Stimulated activated CD8-positive, alpha-beta memory T cell treated with anti-CD3 and anti-CD28 coated beads, Interleukin-15, amount 100 ng/mL, for 4 hours (primary cell): ENCODE measurements around the gene TBC1D32.
"Not testable (repeated sequence)": the region's sequence is repeated elsewhere in the genome, so short reads cannot be mapped to it uniquely, and the experiment has no call there.

Experiments
- DNase-seq, 2 donors: peaks; one replicate each; pipeline ENCODE4 v3.0.0-alpha.2; 2020; ENCODE audit warnings: low read depth in 2 of 2

The TBC1D32 gene

DNA sequence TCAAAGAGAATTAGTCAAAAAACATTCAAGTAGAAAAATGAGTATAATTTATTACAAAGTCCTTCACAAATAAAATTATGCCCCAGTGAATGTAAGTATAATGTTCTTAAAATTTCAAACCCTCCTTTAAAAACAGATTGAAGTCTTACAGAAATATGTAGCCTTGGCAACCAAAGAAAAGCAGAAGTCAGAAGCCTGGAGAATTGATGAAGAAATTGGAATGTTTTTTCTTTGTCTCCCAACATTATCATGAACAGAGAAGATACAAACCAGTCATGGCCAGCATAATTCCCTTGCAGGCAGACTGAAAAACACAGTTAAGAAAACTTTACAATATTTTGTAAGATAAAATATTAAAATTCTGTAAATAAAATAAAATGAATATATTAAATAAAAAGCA lies 221.9 kb downstream of the TBC1D32 start:
- no peak for DNase-seq

DNA sequence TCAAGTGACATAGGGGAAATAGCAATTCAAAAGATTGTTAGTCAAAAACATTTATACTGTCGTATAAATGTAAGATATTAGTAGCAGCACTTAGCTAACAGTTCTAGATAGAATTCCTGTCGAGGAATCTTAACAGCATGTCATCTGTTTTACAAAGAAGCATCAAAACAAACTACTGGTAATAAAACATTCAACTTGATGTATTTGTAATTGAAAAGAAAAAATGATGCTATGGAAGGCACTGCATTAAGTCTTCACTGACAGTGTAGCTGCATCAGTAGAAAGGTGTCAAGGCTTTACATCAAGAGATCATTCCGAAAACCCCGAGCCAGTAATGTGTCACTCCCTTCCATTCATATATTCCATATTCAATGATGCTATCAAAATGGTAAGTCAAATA lies 223.5 kb downstream of the TBC1D32 start:
- no peak for DNase-seq

- DNase-seq = no peak
Observed at GRCh38 chr6:121106962-121107361, 227.3 kb downstream of the TBC1D32 start.

DNA sequence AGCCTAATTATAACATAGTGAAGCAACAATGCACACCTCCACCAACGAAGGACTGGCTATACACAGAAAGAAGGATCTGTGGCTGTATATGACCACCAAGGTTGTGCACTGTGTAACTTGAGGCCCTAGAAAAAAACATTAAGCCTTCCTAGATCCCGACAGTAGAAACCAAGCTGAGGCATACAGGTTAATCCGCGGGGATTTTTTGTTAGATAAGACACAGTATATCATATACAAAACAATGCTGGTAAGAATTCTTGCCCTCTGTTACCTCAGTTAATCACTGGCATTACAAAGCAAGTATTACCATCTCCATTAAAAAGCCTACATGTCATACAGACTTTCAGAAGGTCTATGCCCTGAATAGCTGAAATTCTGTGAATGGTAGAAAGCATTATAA lies 228.8 kb downstream of the TBC1D32 start:
- DNase-seq = no peak

GRCh38 chr6:121093928-121094327 lies 240.4 kb downstream of the TBC1D32 start:
- DNase-seq = no peak

- no peak for DNase-seq
Observed at GRCh38 chr6:121090492-121090891, 243.8 kb downstream of the TBC1D32 start.

GRCh38 chr6:121086876-121087275 lies 247.4 kb downstream of the TBC1D32 start:
- no peak for DNase-seq

GRCh38 chr6:121076119-121076518 lies 258.2 kb downstream of the TBC1D32 start:
- DNase-seq = no peak

GRCh38 chr6:121068749-121069148 lies 265.5 kb downstream of the TBC1D32 start:
- DNase-seq = not testable (repeated sequence)

DNA sequence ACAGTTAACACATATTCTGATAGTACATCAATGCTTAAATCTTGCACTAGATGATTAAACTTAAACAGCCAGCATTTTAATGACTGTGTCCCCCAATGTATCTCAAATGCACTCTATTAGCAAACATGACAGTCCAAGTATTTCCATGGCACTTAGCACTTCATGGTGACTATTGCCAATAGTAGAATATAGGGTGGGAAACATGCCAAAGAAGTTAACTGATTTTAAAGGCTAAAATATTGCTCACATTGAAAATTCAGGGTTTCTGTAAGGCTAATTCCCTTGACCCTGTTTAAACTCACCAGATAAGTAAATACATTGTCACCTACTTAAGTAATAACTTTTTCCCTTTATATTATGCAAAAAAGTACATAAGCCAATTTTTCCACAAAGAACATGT lies 266.9 kb downstream of the TBC1D32 start:
- no peak for DNase-seq

GRCh38 chr6:121064345-121064744 lies 269.9 kb downstream of the TBC1D32 start:
- no peak for DNase-seq

- no peak for DNase-seq
Observed at GRCh38 chr6:121055572-121056163, 278.6 kb downstream of the TBC1D32 start.

DNA sequence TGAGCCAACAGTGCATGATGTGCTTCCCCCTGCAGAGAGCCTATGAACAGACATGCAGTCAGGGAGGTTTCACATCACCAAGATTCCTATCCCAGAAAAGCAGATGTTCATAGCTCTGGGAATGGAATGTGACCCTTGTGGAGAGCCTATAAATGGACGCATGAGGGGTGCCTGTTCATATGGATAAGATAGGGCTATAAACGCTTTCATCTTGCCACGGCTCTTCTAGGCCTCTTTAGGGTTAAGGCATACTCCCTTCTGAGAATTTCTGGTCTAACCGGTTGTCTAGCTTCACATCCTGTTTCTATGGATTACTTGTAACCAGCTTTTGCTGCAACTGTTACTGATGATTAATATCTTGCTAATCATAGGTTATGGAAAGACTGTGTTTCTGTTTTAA lies 285.7 kb downstream of the TBC1D32 start:
- not testable (repeated sequence) for DNase-seq

DNA sequence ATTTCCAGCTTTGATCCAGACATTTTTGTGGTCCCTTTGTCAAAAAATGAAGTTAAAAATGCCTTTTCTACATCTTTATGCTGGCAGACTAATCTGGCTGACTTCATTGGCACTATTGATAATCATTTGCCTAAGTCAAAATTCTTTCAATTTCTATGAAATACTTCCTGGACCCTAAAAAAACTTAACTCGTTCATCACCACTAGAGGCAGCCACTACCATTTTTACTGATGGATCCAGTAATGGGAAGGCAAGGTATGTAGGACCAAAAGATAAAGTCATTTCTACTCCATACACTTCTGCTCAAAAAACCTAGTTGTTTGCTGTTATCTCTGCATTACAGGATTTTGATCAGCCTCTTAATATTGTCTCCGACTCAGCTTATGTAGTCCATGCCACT lies 289.4 kb downstream of the TBC1D32 start:
- DNase-seq = not testable (repeated sequence)

GRCh38 chr6:121043706-121044105 lies 290.6 kb downstream of the TBC1D32 start:
- DNase-seq = not testable (repeated sequence)

GRCh38 chr6:121043211-121043610 lies 291.1 kb downstream of the TBC1D32 start:
- not testable (repeated sequence) for DNase-seq

- DNase-seq = no peak
Observed at GRCh38 chr6:121042766-121043165, 291.5 kb downstream of the TBC1D32 start.

DNA sequence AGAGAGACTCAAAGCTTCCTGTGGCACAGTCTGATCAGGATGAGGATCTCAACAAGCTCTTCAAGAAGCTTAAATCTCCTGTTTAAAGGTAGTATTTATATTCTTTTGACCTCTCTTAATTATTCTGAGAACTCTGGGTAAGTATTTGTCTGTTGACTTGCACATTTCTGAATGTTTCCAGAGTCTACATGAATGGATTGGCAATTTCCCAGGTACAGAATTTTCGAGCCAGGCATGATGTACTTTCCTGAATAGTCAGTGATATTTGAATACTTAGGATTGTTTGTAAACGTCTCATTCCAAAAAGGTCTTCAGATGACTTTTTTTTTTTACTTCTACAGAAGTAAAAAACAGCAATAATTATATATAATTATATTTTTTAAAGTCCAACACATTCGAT lies 293.4 kb downstream of the TBC1D32 start:
- DNase-seq = no peak

GRCh38 chr6:121033091-121033490 lies 301.2 kb downstream of the TBC1D32 start:
- no peak for DNase-seq

DNA sequence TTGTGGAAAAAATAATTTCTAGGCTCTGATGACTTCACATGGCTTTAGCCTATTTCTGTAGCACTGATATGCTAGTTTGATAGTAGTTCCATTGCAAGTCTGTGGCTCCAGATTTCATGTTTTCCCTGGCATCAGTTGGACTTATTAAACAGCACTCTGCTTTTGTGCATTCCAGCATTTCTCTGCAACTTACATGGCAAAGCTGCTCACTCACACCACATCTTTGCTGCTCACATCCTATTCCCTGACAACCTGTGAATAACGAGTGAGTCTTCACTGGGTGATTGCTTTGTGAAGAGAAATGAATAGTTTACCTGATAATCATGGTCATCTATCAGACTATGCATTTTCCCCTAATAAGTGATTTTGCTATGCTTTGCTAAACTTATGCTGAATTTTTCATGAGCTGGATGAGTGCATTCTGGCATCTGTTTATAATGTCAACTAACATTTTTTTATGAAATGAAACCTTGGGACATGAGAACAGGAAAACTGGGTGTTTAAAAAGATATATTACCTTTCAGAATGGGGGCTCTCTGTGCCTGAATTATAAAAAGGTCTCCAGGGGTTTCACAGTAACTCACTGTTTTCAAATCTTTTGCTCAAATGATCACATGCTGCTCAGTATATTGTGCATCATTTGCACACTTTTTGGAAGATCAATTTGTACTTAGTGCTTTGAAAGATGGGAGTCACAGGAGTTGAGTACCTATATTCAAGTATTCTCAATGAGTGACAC lies 301.8 kb downstream of the TBC1D32 start:
- DNase-seq = no peak
